ENCODE measurements around the gene BUB1. TPM values are rescaled to one million over a fixed set of nuclear protein-coding genes. Genes with fewer than 3 reads are reported as not detected.

Gene BUB1
- total and polyA plus RNA-seq, 9 of the 15 experiments (the other 6 are each of a cell fraction or from before 2014, with no cell fraction given), result 73.4 to 247 (median 118) TPM

DNA sequence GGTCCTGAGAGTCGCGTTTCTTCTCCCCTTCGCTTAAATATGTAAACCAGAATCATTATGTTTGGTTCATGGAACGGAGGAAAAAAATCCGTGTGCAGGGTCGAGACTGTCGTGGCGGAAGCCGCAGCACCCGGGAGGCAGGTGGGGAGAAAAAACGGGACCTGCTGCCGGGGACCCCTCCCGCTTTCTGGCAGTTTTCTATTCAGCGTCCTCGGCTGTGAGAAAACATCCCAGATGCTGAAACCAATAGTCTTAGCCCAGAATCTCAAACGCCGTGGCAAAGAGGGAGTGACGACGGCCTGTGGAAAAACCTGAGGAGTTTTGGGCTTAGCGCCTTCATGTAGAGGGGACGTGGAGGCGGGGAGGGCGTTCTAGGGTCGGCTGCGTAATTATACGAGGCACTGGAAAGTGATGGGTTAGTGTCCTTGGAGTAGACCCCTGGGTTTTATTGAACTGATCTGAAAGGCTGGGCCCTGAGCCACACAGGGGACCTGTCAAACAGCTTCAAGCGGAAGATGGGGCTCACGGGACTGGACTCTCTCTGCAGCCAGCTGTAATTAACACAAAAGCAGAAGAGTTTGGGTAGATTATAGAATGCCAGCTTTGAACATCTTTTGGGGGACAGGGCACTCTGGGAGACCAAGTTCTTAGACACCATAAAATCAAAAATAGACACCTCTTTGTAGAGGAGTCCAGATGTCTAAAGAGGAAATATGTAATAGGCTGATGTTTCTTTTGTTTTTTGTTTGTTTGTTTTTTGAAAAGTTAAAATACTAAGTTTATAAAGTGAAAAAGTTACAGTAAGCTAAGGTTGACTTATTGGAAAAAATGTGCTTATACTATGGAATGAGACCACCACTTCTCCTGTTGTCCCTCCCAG lies 834 bp upstream of the BUB1 start (continued):
- TF ChIP-seq TAF1 (IDR thresholded peaks at IDR 0.05; ENCODE audit: control insufficient read depth, extremely low read depth, insufficient read depth, low read length, severe bottlenecking) (peak; percentile 7), ETV5 (CRISPR knock-in tag; IDR thresholded peaks at IDR 0.05; ENCODE audit: low read depth) (no peak), CBFA2T2 (conservative IDR thresholded peaks at IDR 0.05) (no peak), SIN3B (IDR thresholded peaks at IDR 0.05; ENCODE audit: low read depth) (no peak), POLR2AphosphoS2 (IDR thresholded peaks at IDR 0.05; ENCODE audit: low read length) (no peak; the same call in 1 of the 2 replicates), KDM5B (IDR thresholded peaks at IDR 0.05; ENCODE audit: insufficient replicate concordance, low read depth, low read length) (peak; percentile 35), TEAD4 (IDR thresholded peaks at IDR 0.05; ENCODE audit: low read length) (no peak), TEAD4 (CRISPR knock-in tag; IDR thresholded peaks at IDR 0.05; ENCODE audit: borderline replicate concordance) (no peak), EZH2 (IDR thresholded peaks at IDR 0.05; ENCODE audit: borderline replicate concordance, low read depth, low read length) (no peak), NR3C1 (CRISPR knock-in tag; IDR thresholded peaks at IDR 0.05) (no peak), MTF1 (CRISPR knock-in tag; IDR thresholded peaks at IDR 0.05; ENCODE audit: borderline replicate concordance) (no peak), ZNF707 (CRISPR knock-in tag; conservative IDR thresholded peaks at IDR 0.05) (no peak), NCOR1 (IDR thresholded peaks at IDR 0.05) (no peak), NONO (IDR thresholded peaks at IDR 0.05; ENCODE audit: low read depth in 2 of 2, low read length in 1 of 2) (no peak)
- TF ChIP-seq, protein P1, sequence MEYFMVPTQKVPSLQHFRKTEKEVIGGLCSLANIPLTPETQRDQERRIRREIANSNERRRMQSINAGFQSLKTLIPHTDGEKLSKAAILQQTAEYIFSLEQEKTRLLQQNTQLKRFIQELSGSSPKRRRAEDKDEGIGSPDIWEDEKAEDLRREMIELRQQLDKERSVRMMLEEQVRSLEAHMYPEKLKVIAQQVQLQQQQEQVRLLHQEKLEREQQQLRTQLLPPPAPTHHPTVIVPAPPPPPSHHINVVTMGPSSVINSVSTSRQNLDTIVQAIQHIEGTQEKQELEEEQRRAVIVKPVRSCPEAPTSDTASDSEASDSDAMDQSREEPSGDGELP (CRISPR knock-in tag; IDR thresholded peaks at IDR 0.05; ENCODE audit: borderline replicate concordance), result 0 out of 2 replicates have a peak, but pooled peaks have one; percentile 30
- TF ChIP-seq, protein P2, sequence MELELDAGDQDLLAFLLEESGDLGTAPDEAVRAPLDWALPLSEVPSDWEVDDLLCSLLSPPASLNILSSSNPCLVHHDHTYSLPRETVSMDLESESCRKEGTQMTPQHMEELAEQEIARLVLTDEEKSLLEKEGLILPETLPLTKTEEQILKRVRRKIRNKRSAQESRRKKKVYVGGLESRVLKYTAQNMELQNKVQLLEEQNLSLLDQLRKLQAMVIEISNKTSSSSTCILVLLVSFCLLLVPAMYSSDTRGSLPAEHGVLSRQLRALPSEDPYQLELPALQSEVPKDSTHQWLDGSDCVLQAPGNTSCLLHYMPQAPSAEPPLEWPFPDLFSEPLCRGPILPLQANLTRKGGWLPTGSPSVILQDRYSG (tag; conservative IDR thresholded peaks at IDR 0.05; ENCODE audit: low read depth), result no peak
- TF ChIP-seq, protein P3, sequence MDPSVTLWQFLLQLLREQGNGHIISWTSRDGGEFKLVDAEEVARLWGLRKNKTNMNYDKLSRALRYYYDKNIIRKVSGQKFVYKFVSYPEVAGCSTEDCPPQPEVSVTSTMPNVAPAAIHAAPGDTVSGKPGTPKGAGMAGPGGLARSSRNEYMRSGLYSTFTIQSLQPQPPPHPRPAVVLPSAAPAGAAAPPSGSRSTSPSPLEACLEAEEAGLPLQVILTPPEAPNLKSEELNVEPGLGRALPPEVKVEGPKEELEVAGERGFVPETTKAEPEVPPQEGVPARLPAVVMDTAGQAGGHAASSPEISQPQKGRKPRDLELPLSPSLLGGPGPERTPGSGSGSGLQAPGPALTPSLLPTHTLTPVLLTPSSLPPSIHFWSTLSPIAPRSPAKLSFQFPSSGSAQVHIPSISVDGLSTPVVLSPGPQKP (CRISPR knock-in tag; IDR thresholded peaks at IDR 0.05), result no peak
- TF ChIP-seq, protein P4, sequence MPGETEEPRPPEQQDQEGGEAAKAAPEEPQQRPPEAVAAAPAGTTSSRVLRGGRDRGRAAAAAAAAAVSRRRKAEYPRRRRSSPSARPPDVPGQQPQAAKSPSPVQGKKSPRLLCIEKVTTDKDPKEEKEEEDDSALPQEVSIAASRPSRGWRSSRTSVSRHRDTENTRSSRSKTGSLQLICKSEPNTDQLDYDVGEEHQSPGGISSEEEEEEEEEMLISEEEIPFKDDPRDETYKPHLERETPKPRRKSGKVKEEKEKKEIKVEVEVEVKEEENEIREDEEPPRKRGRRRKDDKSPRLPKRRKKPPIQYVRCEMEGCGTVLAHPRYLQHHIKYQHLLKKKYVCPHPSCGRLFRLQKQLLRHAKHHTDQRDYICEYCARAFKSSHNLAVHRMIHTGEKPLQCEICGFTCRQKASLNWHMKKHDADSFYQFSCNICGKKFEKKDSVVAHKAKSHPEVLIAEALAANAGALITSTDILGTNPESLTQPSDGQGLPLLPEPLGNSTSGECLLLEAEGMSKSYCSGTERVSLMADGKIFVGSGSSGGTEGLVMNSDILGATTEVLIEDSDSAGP (CRISPR knock-in tag; IDR thresholded peaks at IDR 0.05), result no peak
- TF ChIP-seq, protein P5, sequence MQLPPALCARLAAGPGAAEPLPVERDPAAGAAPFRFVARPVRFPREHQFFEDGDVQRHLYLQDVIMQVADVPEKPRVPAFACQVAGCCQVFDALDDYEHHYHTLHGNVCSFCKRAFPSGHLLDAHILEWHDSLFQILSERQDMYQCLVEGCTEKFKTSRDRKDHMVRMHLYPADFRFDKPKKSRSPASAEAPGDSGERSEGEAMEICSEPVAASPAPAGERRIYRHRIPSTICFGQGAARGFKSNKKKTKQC (CRISPR knock-in tag; IDR thresholded peaks at IDR 0.05), result no peak
- TF ChIP-seq, protein P6, sequence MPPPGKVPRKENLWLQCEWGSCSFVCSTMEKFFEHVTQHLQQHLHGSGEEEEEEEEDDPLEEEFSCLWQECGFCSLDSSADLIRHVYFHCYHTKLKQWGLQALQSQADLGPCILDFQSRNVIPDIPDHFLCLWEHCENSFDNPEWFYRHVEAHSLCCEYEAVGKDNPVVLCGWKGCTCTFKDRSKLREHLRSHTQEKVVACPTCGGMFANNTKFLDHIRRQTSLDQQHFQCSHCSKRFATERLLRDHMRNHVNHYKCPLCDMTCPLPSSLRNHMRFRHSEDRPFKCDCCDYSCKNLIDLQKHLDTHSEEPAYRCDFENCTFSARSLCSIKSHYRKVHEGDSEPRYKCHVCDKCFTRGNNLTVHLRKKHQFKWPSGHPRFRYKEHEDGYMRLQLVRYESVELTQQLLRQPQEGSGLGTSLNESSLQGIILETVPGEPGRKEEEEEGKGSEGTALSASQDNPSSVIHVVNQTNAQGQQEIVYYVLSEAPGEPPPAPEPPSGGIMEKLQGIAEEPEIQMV (tag; conservative IDR thresholded peaks at IDR 0.05; ENCODE audit: low read depth), result no peak

All from K562 (cell line).